NCI-H774 (cell line): ENCODE data around the gene GPRASP3.
"Not testable (repeated sequence)": the region's sequence is repeated elsewhere in the genome, so short reads cannot be mapped to it uniquely, and the experiment has no call there.

ENCODE experiments used
- DNase-seq: peaks from one replicate; lab custom pipeline; 2025; lab: John Stamatoyannopoulos, UW

The GPRASP3 gene

GRCh38 chrX:102720237-102721168 is at the start of gene GPRASP3:
TSS of gene GPRASP3 (plus strand) at chrX:102720743. CDS start at chrX:102748996, 28,253 bp downstream.
- DNase-seq: peak; percentile 1

GRCh38 chrX:102672856-102673255 is 47.7 kb upstream of the GPRASP3 start:
- no peak for DNase-seq

GRCh38 chrX:102677479-102677878 is 43.1 kb upstream of the GPRASP3 start:
- DNase-seq: not testable (repeated sequence)

- DNase-seq: no peak
Observed at GRCh38 chrX:102684772-102685520, 35.6 kb upstream of the GPRASP3 start.

GRCh38 chrX:102694749-102695148 is 25.8 kb upstream of the GPRASP3 start:
- DNase-seq: no peak

GRCh38 chrX:102696306-102696705 is 24.2 kb upstream of the GPRASP3 start:
- no peak for DNase-seq

- DNase-seq: no peak
Observed at GRCh38 chrX:102697494-102697893, 23.0 kb upstream of the GPRASP3 start.

GRCh38 chrX:102708900-102709299 is 11.6 kb upstream of the GPRASP3 start:
- DNase-seq: no peak

GRCh38 chrX:102711872-102712215 is 8.7 kb upstream of the GPRASP3 start:
- no peak for DNase-seq

- DNase-seq: no peak
Observed at GRCh38 chrX:102712216-102712966, 8.2 kb upstream of the GPRASP3 start, which contains the start of gene GPRASP2. TSS of gene GPRASP2 (plus strand) at chrX:102712448. CDS start at chrX:102714870, 2,422 bp downstream.

GRCh38 chrX:102712981-102713625 is 7.4 kb upstream of the GPRASP3 start:
- no peak for DNase-seq

GRCh38 chrX:102714994-102715393 is 5.5 kb upstream of the GPRASP3 start:
- no peak for DNase-seq

GRCh38 chrX:102715967-102716366 is 4.6 kb upstream of the GPRASP3 start:
- DNase-seq: no peak

GRCh38 chrX:102721169-102721506 is 595 bp downstream of the GPRASP3 start:
- DNase-seq: not testable (repeated sequence)

GRCh38 chrX:102723456-102723855 is 2.9 kb downstream of the GPRASP3 start:
- no peak for DNase-seq

GRCh38 chrX:102727761-102728160 is 7.2 kb downstream of the GPRASP3 start:
- no peak for DNase-seq

- DNase-seq: no peak
Observed at GRCh38 chrX:102728646-102729045, 8.1 kb downstream of the GPRASP3 start.

- DNase-seq: no peak
Observed at GRCh38 chrX:102739657-102740056, 19.1 kb downstream of the GPRASP3 start.

- DNase-seq: no peak
Observed at GRCh38 chrX:102744307-102744706, 23.8 kb downstream of the GPRASP3 start.

- no peak for DNase-seq
Observed at GRCh38 chrX:102745513-102745856, 24.9 kb downstream of the GPRASP3 start.

- no peak for DNase-seq
Observed at GRCh38 chrX:102745857-102746584, 25.5 kb downstream of the GPRASP3 start.
